GM21737 (cell line): ENCODE measurements around the gene KLHL13.
"Not testable (repeated sequence)": the region's sequence is repeated elsewhere in the genome, so short reads cannot be mapped to it uniquely, and the experiment has no call there.

Experiments used
- ATAC-seq: cut with Tn5 transposase; IDR thresholded peaks from one replicate; pipeline ENCODE4 v1.9.1; 2021; ENCODE audit warnings: mild to moderate bottlenecking, moderate library complexity; ENCODE audit not compliant: unreplicated experiment

Gene KLHL13, protein sequence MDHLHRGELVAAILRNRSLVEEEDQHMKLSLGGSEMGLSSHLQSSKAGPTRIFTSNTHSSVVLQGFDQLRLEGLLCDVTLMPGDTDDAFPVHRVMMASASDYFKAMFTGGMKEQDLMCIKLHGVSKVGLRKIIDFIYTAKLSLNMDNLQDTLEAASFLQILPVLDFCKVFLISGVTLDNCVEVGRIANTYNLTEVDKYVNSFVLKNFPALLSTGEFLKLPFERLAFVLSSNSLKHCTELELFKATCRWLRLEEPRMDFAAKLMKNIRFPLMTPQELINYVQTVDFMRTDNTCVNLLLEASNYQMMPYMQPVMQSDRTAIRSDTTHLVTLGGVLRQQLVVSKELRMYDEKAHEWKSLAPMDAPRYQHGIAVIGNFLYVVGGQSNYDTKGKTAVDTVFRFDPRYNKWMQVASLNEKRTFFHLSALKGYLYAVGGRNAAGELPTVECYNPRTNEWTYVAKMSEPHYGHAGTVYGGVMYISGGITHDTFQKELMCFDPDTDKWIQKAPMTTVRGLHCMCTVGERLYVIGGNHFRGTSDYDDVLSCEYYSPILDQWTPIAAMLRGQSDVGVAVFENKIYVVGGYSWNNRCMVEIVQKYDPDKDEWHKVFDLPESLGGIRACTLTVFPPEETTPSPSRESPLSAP

DNA sequence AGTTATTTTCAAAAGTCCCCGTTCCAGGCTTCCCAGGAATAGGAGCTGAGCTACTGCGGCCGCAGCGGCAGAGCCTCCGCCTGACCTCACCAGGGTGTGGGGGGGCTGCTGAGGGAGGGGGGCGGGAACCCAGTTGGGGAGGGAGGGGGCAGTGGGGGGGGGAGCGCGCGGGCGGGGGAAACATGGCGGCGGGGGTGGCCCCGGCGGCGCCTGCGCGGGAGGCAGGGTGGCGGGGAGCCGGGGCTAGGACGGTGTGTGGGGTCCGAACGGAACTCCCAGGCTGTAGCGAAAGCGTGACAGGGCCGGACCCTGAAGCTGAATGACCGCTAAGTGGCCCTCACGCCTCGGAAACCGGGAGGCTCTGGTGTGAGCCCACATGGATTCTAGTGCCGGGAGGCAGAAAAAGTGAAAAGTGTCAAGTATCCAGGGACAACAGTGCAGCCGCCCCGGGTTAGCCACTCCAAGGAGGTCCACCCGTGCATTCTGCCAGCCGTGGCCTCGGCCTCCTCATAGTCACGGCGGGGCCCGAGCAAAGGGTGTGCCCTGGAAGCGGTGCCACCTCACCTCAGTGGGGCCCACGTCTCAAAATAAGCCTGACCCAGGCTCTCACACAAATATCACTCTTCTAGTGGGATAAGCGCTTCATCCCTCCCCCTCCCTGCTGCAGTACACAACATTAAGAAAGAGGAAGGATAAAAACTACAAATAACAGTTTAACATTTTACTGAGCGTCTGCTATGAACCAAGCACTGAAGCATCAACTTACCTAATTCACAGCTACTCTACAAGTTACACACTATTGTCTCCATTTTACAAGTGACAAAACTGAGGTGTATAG is at the start of gene KLHL13:
Gene KLHL13 (minus strand): TSS at position 98 of the 838 bp plus-strand sequence. CDS start 88,337 bp downstream, outside the sequence.
- no peak for ATAC-seq

DNA sequence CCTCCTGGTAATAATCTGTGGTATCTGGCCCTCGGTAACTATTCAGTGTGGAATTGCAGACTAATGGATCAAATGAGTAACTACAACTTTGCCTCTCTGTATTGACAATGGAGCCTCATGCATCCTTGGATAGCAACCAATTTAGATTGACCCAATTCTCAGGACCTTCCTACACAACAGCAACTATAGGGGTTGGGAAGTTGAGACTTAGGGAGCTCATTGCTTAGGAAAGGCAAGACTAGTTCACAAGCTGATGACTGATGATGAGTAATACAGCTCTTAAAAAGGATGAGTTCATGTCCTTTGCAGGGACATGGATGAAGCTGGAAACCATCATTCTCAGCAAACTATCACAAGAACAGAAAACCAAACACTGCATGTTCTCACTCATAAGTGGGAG is 47.5 kb upstream of the KLHL13 start:
- ATAC-seq: no peak

DNA sequence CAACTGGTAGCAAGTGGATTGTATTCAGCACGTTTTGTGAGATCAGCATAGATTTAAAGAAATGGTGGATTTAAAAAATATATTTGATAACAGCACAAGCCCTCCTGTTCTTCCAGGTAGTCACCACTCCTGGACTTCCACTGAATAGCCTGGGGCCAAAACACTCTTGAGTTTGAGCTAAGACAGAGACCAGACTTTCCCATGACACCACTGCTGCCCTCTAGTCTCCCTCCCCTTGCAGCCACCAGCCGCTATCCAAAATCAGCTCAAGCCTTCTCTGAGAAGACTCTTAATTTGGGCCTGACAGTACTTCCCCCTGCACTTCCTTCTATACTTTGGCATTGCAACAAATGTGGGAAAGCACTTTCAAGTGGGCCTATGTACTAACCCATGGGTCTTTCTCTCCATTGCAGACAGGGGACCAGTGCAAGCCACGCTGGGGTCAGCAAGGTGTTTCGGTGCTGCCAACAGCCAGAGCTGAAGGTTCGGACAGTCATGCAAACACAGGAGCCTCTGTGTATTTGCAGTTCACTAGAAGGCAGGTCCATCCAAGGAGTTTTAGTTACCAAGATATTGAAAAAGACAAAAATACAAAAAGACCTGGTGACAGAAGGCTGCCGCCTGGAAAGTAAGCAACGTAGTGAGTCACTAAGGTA is 40.5 kb upstream of the KLHL13 start:
- no peak for ATAC-seq

DNA sequence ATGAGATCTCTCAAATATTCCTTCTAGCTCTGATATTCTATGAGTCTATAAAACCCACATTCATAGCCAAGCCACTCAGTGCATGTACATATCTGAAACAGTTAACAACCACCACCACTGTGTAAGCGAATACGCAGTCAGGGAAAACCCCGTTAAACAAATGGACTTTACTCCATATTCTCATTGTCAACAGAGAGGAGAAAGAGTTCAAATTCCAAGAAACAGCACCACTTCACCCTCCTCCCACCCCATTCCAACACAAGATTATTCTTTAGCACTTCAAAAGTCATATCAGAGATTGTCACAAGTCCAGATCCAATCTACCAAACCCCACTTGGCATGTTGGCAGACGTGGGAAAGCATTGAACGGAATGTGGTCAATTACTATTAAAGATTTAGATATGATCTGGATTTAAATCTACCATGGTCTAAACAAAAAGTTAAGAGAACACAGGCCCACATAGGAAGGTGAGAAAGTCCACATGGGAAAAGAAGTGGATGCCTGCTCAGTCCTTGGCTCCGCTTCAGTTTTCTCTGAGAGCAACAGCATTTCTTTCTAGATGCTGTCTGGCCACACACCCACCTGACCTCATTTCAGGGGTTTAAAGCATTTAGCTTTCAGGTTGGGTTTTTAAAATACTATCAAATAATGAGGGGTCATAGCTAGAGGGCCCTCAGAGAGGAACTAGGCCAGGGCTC is 39.8 kb upstream of the KLHL13 start:
- no peak for ATAC-seq

DNA sequence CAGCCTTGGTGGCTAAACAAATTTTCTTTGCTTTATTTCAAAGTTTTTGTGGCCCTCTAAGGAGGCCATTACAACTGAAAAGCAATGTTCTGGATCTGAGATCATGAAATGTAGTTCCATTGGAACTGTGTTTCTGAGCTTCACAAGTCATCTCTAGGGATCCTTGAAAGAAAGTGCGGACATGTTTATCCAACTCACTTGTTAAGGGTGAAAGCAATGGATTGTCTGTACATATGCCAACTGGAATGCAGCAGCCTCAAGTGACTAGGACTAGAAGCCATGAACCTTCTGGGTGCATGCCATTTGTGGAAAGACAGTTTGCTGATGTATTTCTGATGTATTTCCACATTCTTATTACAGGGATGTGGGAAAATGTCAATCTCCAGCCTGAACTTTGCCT is 36.7 kb upstream of the KLHL13 start:
- no peak for ATAC-seq

DNA sequence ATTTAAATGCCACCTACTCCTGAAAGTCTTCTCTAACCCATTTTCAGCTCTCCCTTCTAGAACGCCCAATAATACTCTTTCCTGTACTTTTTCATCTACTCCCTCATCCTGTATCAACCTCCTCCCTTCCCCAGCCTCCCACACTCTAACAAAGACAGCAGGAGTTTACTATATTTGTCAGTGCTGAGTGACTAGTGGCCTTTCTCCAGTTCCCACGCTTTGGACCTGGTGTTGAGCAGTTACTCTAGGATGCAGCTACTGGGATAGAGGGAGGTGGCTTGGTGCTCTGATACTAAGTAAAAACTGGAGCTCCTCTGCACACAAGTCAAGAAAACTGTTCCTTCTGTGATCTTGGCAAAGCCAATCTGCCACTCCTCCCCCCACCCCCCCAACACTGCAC is 36.1 kb upstream of the KLHL13 start:
- no peak for ATAC-seq

DNA sequence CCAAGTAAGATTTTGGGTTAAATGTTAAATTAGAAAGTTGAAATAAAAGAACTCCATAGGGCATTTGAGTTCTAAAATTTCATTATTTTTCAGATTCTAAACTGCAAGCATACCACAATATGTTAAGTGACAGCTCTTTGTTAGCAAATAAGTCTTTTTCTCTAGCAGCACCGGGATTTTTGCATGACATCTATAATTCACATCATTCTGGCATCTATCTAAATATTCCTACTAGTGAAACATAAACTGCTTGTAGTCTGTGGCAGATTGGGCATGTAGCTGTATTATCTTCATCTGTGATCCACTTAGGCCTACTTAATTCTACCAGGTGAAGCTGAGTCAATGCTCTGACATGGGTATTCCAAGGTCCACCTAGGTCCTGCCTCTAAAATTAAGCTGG is 32.1 kb upstream of the KLHL13 start:
- no peak for ATAC-seq

DNA sequence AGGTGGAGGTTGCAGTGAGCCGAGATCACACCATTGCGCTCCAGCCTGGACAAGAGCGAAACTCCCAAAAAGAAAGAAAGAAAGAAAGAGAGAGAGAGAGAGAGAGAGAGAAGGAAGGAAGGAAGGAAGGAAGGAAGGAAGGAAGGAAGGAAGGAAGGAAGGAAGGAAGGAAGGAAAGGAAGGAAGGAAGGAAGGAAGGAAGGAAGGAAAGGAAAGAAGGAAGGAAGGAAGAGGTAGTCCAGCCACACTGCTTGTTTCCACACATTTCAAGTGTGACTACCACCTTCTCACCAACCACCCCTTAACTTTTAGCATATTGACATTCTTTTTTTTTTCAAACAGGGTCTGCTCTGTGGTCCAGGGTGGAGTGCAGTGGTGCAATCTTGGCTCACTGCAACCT is 31.2 kb upstream of the KLHL13 start:
- ATAC-seq: not testable (repeated sequence)

DNA sequence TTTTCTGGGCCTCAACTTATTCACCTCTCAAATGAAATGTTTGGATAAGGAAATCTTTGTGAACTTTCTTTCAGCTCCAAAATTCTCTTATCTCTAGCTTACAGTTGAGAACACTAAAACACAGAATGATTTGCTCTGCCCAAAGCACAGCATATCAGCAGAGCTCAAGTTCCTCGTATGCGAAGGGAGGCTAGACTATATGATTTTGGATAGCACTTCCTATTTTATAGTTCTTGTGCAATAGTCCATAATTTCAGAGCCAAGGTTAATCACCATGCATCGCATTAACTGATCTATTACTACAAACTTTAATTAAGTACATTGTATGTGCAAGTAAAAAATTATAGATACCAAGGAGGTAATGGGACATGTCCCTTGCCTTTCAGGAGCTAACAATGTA is 27.0 kb upstream of the KLHL13 start:
- no peak for ATAC-seq

DNA sequence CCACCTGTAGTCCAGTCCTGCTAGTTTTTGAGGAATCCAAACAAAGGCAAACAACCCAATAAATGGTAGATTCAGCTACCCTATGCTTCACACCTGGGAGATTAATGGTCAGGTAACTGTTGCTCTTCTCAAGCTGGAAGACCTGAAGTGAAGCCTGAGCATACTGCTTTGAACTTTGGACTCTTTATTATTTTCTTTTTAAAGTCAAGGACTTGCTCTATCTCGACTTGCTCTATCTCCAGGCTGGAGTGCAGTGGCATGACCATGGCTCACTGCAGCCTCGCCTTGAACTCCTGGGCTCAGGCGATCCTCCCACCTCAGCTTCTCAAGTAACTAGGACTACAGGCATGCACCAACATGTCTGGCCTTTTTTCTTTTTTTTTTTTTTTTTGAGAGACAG is 14.7 kb upstream of the KLHL13 start:
- no peak for ATAC-seq

DNA sequence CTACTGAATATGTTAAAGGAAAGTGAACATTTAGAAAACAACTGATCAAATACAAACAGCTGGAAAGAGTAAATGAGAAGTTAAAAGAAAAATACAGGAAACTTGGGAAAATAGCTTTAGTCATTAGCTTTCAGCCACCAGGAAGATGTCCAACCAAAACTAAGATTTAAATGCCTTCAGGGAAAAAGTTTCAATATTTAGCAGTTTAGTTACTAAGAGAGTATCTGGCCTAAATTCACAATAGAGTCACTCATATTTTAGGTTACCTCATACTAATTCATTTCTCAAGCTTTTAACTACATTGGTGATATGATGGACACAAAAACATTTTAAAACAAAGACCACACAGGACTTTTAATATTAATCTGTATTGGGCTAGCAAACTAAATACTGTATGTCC is 13.1 kb upstream of the KLHL13 start:
- ATAC-seq: no peak

DNA sequence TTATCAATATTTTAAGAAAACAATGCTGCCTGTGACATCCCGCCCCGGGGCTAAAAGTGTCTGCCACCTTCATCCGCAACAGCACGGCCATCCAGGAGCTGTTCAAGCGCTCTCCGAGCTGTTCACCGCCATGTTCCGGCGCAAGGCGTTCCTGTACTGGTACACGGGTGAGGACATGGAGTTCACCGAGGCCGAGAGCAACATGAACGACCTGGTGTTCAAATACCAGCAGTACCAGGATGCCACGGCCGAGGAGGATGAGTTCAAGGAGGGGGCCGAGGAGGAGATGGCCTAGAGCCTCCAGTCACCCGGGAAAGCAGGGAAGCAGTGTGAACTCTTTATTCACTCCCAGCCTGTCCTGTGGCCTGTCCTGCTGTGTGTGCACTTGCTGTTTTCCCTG is 12.1 kb upstream of the KLHL13 start:
- ATAC-seq: no peak

DNA sequence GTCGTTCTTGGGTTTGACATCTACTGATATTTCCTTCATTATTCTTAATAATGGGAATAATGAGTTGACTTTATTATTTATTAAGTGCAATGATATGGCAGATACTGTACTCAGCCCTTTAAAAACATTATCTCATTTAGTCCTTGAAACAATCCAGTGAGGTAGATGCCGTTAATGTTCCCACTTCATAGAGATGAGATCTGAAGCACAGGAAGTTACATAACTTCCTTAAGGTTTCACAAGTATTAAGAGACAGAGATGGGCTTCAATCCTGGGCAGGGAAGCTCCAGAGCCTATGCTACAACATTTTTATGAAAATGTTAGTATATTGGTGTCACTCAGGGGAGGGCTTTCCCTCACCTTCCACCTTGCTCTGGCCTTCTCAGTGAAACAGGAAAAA is 9.7 kb upstream of the KLHL13 start:
- no peak for ATAC-seq

DNA sequence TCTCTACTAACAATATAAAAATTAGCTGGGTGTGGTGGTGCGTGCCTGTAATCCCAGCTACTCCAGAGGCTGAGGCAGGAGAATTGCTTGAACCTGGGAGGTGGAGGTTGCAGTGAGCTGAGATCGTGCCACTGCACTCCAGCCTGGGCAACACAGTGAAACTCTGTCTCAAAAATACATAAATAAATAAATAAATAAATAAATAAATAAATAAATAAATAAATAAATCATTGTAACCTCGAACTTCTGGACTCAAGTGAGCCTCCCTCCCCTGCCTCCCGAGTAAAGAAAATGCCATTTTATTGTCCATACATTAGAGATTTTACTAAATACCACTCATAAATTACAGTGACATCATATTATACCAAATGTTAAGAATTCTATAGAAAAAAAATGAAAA is 7.6 kb upstream of the KLHL13 start:
- ATAC-seq: not testable (repeated sequence)

DNA sequence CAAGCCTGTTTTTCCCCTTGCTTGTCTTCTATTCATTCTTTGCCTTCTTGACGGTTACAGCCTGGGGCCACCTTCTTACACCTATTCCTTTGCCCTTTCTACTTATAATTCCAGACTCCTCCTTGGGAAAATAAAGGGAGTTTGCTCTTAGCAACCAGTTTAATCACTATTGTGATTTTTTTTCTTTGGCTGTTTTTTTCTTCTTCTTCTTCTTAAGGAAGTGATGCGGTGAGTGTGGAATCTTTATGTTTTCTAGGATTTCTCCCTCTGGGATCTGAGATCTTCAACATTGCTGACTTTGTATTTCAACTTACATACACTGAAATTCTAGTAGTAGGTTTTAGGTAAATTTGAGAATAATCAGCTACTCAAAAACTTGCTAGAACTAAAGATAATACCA is 1.1 kb upstream of the KLHL13 start:
- ATAC-seq: no peak

DNA sequence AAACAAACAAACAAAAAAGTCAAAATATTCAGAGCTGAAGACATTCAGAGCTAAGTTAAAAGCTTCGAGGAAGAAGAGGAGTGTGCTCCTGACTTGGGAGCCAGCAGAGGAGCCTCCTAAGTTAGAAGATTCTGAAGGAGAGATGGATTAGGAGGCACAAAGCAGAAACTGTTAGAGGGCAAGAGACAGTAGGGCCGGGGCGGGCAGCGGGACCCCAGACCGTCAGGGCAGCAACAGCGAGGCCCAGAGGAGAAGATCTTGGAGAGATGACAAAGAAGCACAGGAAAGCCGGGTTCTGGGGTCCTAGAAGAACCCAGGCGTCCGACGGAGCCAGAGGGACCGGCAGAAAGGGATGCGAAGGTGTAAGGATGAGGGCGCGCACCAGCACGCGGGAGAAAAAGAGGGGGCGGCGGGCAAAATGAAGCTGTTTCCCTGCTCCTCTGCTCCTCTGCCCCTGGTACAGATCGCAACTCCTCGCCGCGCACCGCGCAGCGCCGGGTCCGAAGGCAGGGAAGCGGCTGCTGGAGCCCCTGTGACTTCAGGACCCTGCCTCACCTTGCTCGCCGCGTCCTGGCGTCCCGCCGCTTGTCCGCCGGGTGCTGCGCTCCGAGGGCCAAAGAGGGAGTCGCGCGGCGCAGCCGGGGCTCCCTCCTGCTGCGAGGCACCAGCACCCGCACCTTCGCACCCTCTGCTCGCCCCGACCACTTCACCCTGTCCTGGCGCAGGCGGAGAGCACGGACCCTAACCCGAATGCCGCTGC is 477 bp downstream of the KLHL13 start:
- ATAC-seq: no peak

DNA sequence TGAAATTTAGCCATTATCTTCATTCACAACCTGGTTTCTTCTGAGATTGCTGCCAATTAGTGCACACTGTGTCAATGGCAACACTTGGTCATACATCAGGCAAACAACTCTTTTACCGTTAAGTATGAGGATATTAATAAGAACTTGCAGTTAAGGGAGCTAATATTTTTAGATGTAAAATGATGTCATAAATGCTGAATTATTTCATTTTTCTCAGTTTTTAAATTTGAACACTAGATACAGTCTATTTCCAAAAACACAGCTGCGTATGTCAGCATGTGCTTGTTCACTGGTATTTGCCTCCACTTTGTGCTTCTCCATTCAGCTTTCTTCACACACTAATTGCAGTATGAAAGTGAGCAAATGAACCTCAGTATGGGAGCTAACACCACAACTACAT is 1.6 kb downstream of the KLHL13 start:
- no peak for ATAC-seq

DNA sequence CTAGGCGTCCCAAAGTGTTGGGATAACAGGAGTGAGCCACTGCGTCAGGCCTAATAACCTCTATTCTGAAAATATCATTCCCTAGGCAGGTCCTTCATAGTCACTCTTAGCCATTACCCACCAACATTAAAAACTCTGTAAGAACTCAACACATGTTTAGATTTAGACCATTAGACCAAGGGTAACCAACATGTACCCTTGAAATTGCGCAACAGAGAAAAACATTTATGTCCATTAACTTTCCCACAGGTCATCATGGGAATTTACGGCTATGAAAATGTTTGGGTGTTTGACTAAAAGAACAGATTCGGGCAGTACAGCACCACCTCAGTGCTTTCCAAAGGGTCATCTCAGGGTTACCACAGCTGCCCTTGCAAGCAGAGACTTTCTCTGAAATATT is 7.5 kb downstream of the KLHL13 start:
- ATAC-seq: no peak

DNA sequence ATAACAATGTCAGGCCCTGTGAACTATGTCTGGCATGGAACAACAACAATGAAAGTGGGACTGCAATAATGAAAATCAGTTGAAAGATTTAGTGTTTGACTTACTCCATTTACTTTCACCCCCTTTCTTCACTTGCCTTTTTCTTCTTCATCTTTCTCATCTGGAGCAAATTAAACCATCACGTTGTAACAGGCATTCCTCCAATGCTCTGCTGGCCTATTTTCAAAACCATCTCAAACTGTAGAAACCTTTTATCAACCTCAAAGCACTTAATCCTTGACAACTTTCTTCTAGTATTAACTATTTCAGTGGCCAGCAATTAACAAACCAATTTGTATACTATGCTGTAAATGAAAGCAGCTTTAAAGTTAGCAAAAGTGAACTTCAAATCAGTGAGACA is 8.3 kb downstream of the KLHL13 start:
- ATAC-seq: no peak

DNA sequence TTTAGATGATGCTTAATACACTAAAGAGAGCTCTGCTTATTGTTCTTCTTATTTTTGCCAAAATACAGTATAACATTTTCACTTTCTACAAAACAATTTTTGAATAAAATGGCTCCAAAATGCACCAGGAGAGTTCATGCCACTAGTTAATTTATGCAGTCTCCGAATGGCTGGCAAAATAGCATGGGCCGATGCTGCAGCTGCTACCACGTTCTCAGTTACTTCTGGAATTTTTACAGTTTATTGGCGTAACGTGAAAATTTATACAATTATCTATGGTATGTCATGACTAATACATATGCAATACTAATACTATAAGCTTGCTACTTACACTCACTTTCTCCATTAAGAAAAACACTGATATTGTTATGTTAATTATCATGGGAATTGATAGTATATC is 16.5 kb downstream of the KLHL13 start:
- no peak for ATAC-seq
